AG09319 (cell line): ENCODE data around the gene NHSL2.
A peak's percentile ranks its signal among the peaks of the same experiment; 100 is the strongest.

Experiments
- DNase-seq: peaks from one replicate; pipeline ENCODE4 v3.0.0-alpha.2; 2010; ENCODE audit warnings: low read depth; ENCODE audit errors: extremely low read depth
- CTCF ChIP-seq: IDR thresholded peaks from 2 replicates; pipeline ENCODE4 v1.5.1; 2011; ENCODE audit warnings: low read depth, mild to moderate bottlenecking, inconsistent platforms, low read length, moderate library complexity

Gene NHSL2

GRCh38 chrX:72025236-72025770, 114.7 kb downstream of the NHSL2 start:
- TF ChIP-seq CTCF = no peak
- no peak for DNase-seq

- no peak for TF ChIP-seq CTCF
- DNase-seq = no peak
Observed at GRCh38 chrX:72026341-72027023, 115.8 kb downstream of the NHSL2 start.

- TF ChIP-seq CTCF = no peak
- DNase-seq = no peak
Observed at GRCh38 chrX:72027024-72027913, 116.6 kb downstream of the NHSL2 start.

- no peak for TF ChIP-seq CTCF
- DNase-seq = no peak
Observed at GRCh38 chrX:72027914-72028307, 117.3 kb downstream of the NHSL2 start.

- DNase-seq = no peak
- no peak for TF ChIP-seq CTCF
Observed at GRCh38 chrX:72028701-72029470, 118.2 kb downstream of the NHSL2 start.

- DNase-seq = peak; percentile 27
- TF ChIP-seq CTCF = no peak
Observed at GRCh38 chrX:72029483-72030411, 119.1 kb downstream of the NHSL2 start.
